Tibial artery (tissue), 4 donors: Measurements from ENCODE around the gene PCDH9.
"Not testable (repeated sequence)": the region's sequence is repeated elsewhere in the genome, so short reads cannot be mapped to it uniquely, and the experiment has no call there.

Experiments
- DNase-seq, 2 donors: peaks; one replicate each; pipeline ENCODE4 v3.0.0-alpha.2; 2019
- H3K27ac ChIP-seq, 2 donors: fragments of 200-600 bp; sonication (generic) in 1 of 2; 1 replicate in 1 of 2; 2 replicates in 1 of 2; pipeline ENCODE4 v1.5.1; 2018 to 2019; ENCODE audit warnings: mild to moderate bottlenecking in 1 of 2
- H3K27me3 ChIP-seq, 2 donors: fragments of 200-600 bp; sonication (generic) in 1 of 2; one replicate each; pipeline versions ENCODE4 v1.5.1 to v1.6.0; 2016 to 2019
- H3K36me3 ChIP-seq, 3 donors: fragments of 200-600 bp; sonication (generic) in 2 of 3; one replicate each; pipeline ENCODE4 v1.5.1; 2016 to 2019; ENCODE audit warnings: mild to moderate bottlenecking in 2 of 3
- H3K4me1 ChIP-seq, 4 donors: fragments of 200-600 bp; sonication (generic) in 2 of 4; 1 replicate in 3 of 4; 2 replicates in 1 of 4; pipeline ENCODE4 v1.5.1; 2016 to 2019
- H3K4me3 ChIP-seq, 2 donors: fragments of 200-600 bp; sonication (generic) in 1 of 2; 1 replicate in 1 of 2; 2 replicates in 1 of 2; pipeline ENCODE4 v1.5.1; 2018 to 2019; ENCODE audit warnings: mild to moderate bottlenecking in 2 of 2
- H3K9me3 ChIP-seq, 3 donors: fragments of 200-600 bp; sonication (generic) in 1 of 3; one replicate each; pipeline ENCODE4 v1.5.1; 2016 to 2019
- CTCF ChIP-seq, 2 experiments: fragments of 200-600 bp in 1 of 2; fragments of 450-650 bp in 1 of 2; IDR thresholded peaks; one replicate each; pipeline ENCODE4 v1.5.1; 2017 to 2019; ENCODE audit warnings: antibody characterized with exemption in 2 of 2, mild to moderate bottlenecking in 1 of 2, moderate library complexity in 1 of 2
- intact Hi-C: fragments of 100-400 bp; cut with DNase I; formaldehyde crosslinking; loops from one replicate; pipeline ENCODE4 v1.15.0; 2023; ENCODE audit warnings: low total_unique reads

The PCDH9 gene

GRCh38 chr13:66624302-66624701 lies 605.8 kb downstream of the PCDH9 start:
- no peak for TF ChIP-seq CTCF (IDR thresholded peaks at IDR 0.05)
- intact Hi-C loops, result no loop called here
- H3K27ac ChIP-seq, result no peak overlapping the region

GRCh38 chr13:66623129-66623820 lies 606.9 kb downstream of the PCDH9 start:
- TF ChIP-seq CTCF (IDR thresholded peaks at IDR 0.05), result no peak
- H3K4me1 ChIP-seq, result no peaks in the 10 kb centered on the region
- no peaks in the 10 kb centered on the region for H3K27me3 ChIP-seq
- H3K27ac ChIP-seq, result no peak overlapping the region
- intact Hi-C loops, result no loop called here
- H3K9me3 ChIP-seq, result no peaks in the 10 kb centered on the region
- H3K36me3 ChIP-seq, result no peaks in the 10 kb centered on the region
- DNase-seq, result no peak
- no peak overlapping the region for H3K4me3 ChIP-seq

More at GRCh38 chr13:66624302-66624701, 605.8 kb downstream of the PCDH9 start:
- Histone ChIP-seq H3K9me3 (no peaks in the 10 kb centered on the region), H3K36me3 (no peaks in the 10 kb centered on the region), H3K4me3 (no peak overlapping the region), H3K27me3 (no peaks in the 10 kb centered on the region), H3K4me1 (no peaks in the 10 kb centered on the region)
- no peak for DNase-seq

- not testable (repeated sequence) for H3K27ac ChIP-seq
Observed at GRCh38 chr13:66621906-66622447, 608.2 kb downstream of the PCDH9 start.

GRCh38 chr13:66618702-66619101 lies 611.4 kb downstream of the PCDH9 start:
- Histone ChIP-seq H3K27ac (no peak overlapping the region), H3K9me3 (no peaks in the 10 kb centered on the region), H3K36me3 (no peaks in the 10 kb centered on the region), H3K4me3 (no peak overlapping the region), H3K4me1 (no peaks in the 10 kb centered on the region), H3K27me3 (no peaks in the 10 kb centered on the region)
- TF ChIP-seq CTCF (IDR thresholded peaks at IDR 0.05), result no peak
- intact Hi-C loops, result no loop called here
- no peak for DNase-seq

More at GRCh38 chr13:66621906-66622447, 608.2 kb downstream of the PCDH9 start:
- H3K9me3 ChIP-seq, intact Hi-C loops, H3K4me3 ChIP-seq, H3K27me3 ChIP-seq, H3K4me1 ChIP-seq, DNase-seq, H3K36me3 ChIP-seq: not testable (repeated sequence)

GRCh38 chr13:66617786-66618185 lies 612.4 kb downstream of the PCDH9 start:
- H3K4me3 ChIP-seq, result no peak overlapping the region
- H3K9me3 ChIP-seq, result no peaks in the 10 kb centered on the region
- DNase-seq, result no peak
- H3K4me1 ChIP-seq, result no peaks in the 10 kb centered on the region
- H3K27me3 ChIP-seq, result no peaks in the 10 kb centered on the region
- intact Hi-C loops, result no loop called here
- H3K36me3 ChIP-seq, result no peaks in the 10 kb centered on the region
- no peak overlapping the region for H3K27ac ChIP-seq
- no peak for TF ChIP-seq CTCF (IDR thresholded peaks at IDR 0.05)

GRCh38 chr13:66612983-66613382 lies 617.2 kb downstream of the PCDH9 start:
- no peak for TF ChIP-seq CTCF (IDR thresholded peaks at IDR 0.05)
- Histone ChIP-seq H3K4me3 (no peak overlapping the region), H3K9me3 (no peaks in the 10 kb centered on the region), H3K27ac (no peak overlapping the region), H3K4me1 (no peaks in the 10 kb centered on the region), H3K27me3 (no peaks in the 10 kb centered on the region), H3K36me3 (no peaks in the 10 kb centered on the region)
- intact Hi-C loops, result no loop called here
- DNase-seq, result no peak
